Measurements from ENCODE around the gene SLC48A1.

SLC48A1 gene

GRCh38 chr12:47773062-47773857 is at the start of gene SLC48A1:
Gene SLC48A1 (plus strand): TSS chr12:47773238. CDS start chr12:47773305, 67 bp downstream.
- peak; percentile 58 to 78 for DNase-seq

GRCh38 chr12:47725091-47725772 is 47.8 kb upstream of the SLC48A1 start, which contains the start of gene ENDOU:
Gene ENDOU (minus strand): TSS chr12:47725490. CDS start chr12:47725413, 77 bp downstream.
- DNase-seq, result no peak

- DNase-seq, result no peak
Observed at GRCh38 chr12:47725893-47726292, 47.1 kb upstream of the SLC48A1 start.

- peak in 1 of 2 experiments; percentile 13 for DNase-seq
Observed at GRCh38 chr12:47729233-47729632, 43.8 kb upstream of the SLC48A1 start.

- DNase-seq, result peak; percentile 77 to 79
Observed at GRCh38 chr12:47730341-47730744, 42.7 kb upstream of the SLC48A1 start.

- DNase-seq, result no peak
Observed at GRCh38 chr12:47731723-47732122, 41.3 kb upstream of the SLC48A1 start.

GRCh38 chr12:47732504-47732903 is 40.5 kb upstream of the SLC48A1 start:
- DNase-seq, result no peak

- no peak for DNase-seq
Observed at GRCh38 chr12:47733142-47733541, 39.9 kb upstream of the SLC48A1 start.

GRCh38 chr12:47734725-47735480 is 38.1 kb upstream of the SLC48A1 start:
- DNase-seq, result peak; percentile 53 to 60

GRCh38 chr12:47735649-47736048 is 37.4 kb upstream of the SLC48A1 start:
- no peak for DNase-seq

- DNase-seq, result no peak
Observed at GRCh38 chr12:47736216-47736615, 36.8 kb upstream of the SLC48A1 start.

- peak; percentile 32 to 33 for DNase-seq
Observed at GRCh38 chr12:47736877-47737676, 36.0 kb upstream of the SLC48A1 start.

- DNase-seq, result no peak
Observed at GRCh38 chr12:47737936-47738594, 35.0 kb upstream of the SLC48A1 start.

GRCh38 chr12:47739297-47739696 is 33.7 kb upstream of the SLC48A1 start:
- no peak for DNase-seq

GRCh38 chr12:47739979-47740378 is 33.1 kb upstream of the SLC48A1 start:
- peak; percentile 35 to 52 for DNase-seq

- peak; percentile 70 to 79 for DNase-seq
Observed at GRCh38 chr12:47740606-47741339, 32.3 kb upstream of the SLC48A1 start.

- peak; percentile 94 to 97 for DNase-seq
Observed at GRCh38 chr12:47741340-47741703, 31.7 kb upstream of the SLC48A1 start.

- DNase-seq, result peak; percentile 13 to 21
Observed at GRCh38 chr12:47742253-47742825, 30.7 kb upstream of the SLC48A1 start.

- DNase-seq, result peak; percentile 27 to 44
Observed at GRCh38 chr12:47743311-47743860, 29.7 kb upstream of the SLC48A1 start.

- peak in 1 of 2 experiments; percentile 41 for DNase-seq
Observed at GRCh38 chr12:47744005-47744651, 28.9 kb upstream of the SLC48A1 start.

All from SHP77 (cell line).